HCT116 (cell line): ENCODE data around the gene SNX8. TPM values are rescaled to one million over a fixed set of nuclear protein-coding genes. Genes with fewer than 3 reads are reported as not detected.

Experiments used
- ATAC-seq: fragments of 200-7000 bp; cut with Tn5 transposase; 2 replicates; pipeline ENCODE4 v1.9.1; 2020; ENCODE audit warnings: mild to moderate bottlenecking, moderate library complexity
- BruUV-seq: library from RNA; stranded (reverse); fragments of 400-500 nt; replicated peaks from 2 replicates; lab custom pipeline; 2021; lab: Mats Ljungman, UMichigan
- CTCF ChIA-PET: fragments of 300-600 bp; sonication (Branson Sonifier 250); formaldehyde crosslinking; loops from one replicate; lab custom pipeline; 2021; ENCODE audit warnings: antibody characterized with exemption; lab: Charles Lee
- POLR2A ChIA-PET: fragments of 300-600, 350-600 bp; sonication (Branson Sonifier 250); formaldehyde crosslinking; loops from one replicate; lab custom pipeline; 2021; ENCODE audit warnings: antibody characterized with exemption; lab: Charles Lee
- RAD21 ChIA-PET, 2 experiments: fragments of 300-600 bp; sonication (Branson Sonifier 250); formaldehyde crosslinking; loops; one replicate each; lab custom pipeline; 2023; ENCODE audit warnings: low total read pairs in 2 of 2; ENCODE audit not compliant: uncharacterized antibody in 2 of 2, unreplicated experiment in 2 of 2, low non-redundant PET in 1 of 2; lab: Charles Lee
- DNase-seq: peaks from one replicate; pipeline ENCODE4 v3.0.0-alpha.2; 2010; ENCODE audit warnings: low read depth, low spot score
- H2AFZ ChIP-seq: fragments of 200-600 bp; shearing (Covaris generic), sonication (generic); 2 replicates; pipeline ENCODE4 v1.6.1; 2017; ENCODE audit warnings: low read depth, mixed run types, mixed read lengths, antibody characterized with exemption, low read length; ENCODE audit not compliant: poor library complexity, severe bottlenecking
- H3K27ac ChIP-seq: 2 replicates; pipeline ENCODE4 v1.5.1; 2012; ENCODE audit warnings: low read depth, low read length
- H3K27me3 ChIP-seq: fragments of 200-600 bp; sonication (generic); 2 replicates; pipeline ENCODE4 v1.6.1; 2016; ENCODE audit warnings: mixed run types, low read length, mixed read lengths; ENCODE audit not compliant: insufficient read depth
- H3K36me3 ChIP-seq, 2 experiments: fragments of 200-500 bp in 1 of 2; fragments of 200-600 bp in 1 of 2; sonication (Bioruptor generic) in 1 of 2; sonication (generic) in 1 of 2; 2 replicates each; pipeline versions ENCODE4 v1.5.1 to v1.6.1; 2014 to 2016; ENCODE audit warnings: low read length in 2 of 2, inconsistent platforms in 1 of 2, mixed read lengths in 1 of 2, mixed run types in 1 of 2; ENCODE audit not compliant: insufficient read depth in 2 of 2, control insufficient read depth in 1 of 2
- H3K4me1 ChIP-seq, 2 experiments: fragments of 200-600 bp in 1 of 2; sonication (generic) in 1 of 2; 2 replicates each; pipeline versions ENCODE4 v1.5.1 to v1.6.1; 2012 to 2017; ENCODE audit warnings: low read length in 2 of 2, inconsistent platforms in 1 of 2, mild to moderate bottlenecking in 1 of 2, mixed read lengths in 1 of 2, mixed run types in 1 of 2, moderate library complexity in 1 of 2; ENCODE audit not compliant: insufficient read depth in 2 of 2, control insufficient read depth in 1 of 2
- H3K4me2 ChIP-seq: fragments of 200-600 bp; sonication (generic); 2 replicates; pipeline ENCODE4 v1.6.1; 2017; ENCODE audit warnings: mixed run types, low read length, mixed read lengths
- H3K4me3 ChIP-seq, 2 experiments: fragments of 200-600 bp in 1 of 2; sonication (generic) in 1 of 2; replicated peaks in 1 of 2; 2 replicates each; pipeline ENCODE4 v1.5.1; 2011 to 2016; ENCODE audit warnings: low read length in 2 of 2, control low read depth in 1 of 2, low read depth in 1 of 2, mild to moderate bottlenecking in 1 of 2, mixed read lengths in 1 of 2, mixed run types in 1 of 2
- H3K79me2 ChIP-seq: fragments of 200-600 bp; sonication (generic); 2 replicates; pipeline ENCODE4 v1.6.1; 2017; ENCODE audit warnings: mild to moderate bottlenecking, mixed run types, low read length, moderate library complexity, mixed read lengths; ENCODE audit not compliant: insufficient read depth
- H3K9ac ChIP-seq: fragments of 200-600 bp; sonication (generic); 2 replicates; pipeline ENCODE4 v1.6.1; 2016; ENCODE audit warnings: low read length, mixed read lengths
- H3K9me2 ChIP-seq: fragments of 200-600 bp; sonication (generic), shearing (Covaris generic); 2 replicates; pipeline ENCODE4 v1.6.1; 2017; ENCODE audit warnings: mixed run types, mild to moderate bottlenecking, moderate library complexity; ENCODE audit not compliant: insufficient read depth
- H3K9me3 ChIP-seq, 2 experiments: fragments of 200-500 bp in 1 of 2; fragments of 200-600 bp in 1 of 2; sonication (Bioruptor generic) in 1 of 2; sonication (generic) in 1 of 2; 2 replicates each; pipeline ENCODE4 v1.6.1; 2014 to 2017; ENCODE audit warnings: low read length in 2 of 2, mixed read lengths in 2 of 2, inconsistent platforms in 1 of 2, low read depth in 1 of 2, mild to moderate bottlenecking in 1 of 2, mixed run types in 1 of 2, moderate library complexity in 1 of 2; ENCODE audit not compliant: control insufficient read depth in 1 of 2, insufficient read depth in 1 of 2
- H4K20me1 ChIP-seq: fragments of 200-600 bp; sonication (generic), shearing (Covaris generic); 2 replicates; pipeline ENCODE4 v1.6.1; 2017; ENCODE audit warnings: mixed run types, mild to moderate bottlenecking, moderate library complexity; ENCODE audit not compliant: insufficient read depth
- ATF3 ChIP-seq: IDR thresholded peaks from 2 replicates; pipeline ENCODE4 v1.6.1; 2012
- CEBPB ChIP-seq: IDR thresholded peaks from 2 replicates; pipeline ENCODE4 v1.6.1; 2012; ENCODE audit warnings: low read depth
- EGR1 ChIP-seq: IDR thresholded peaks from 2 replicates; pipeline ENCODE4 v1.6.1; 2012; ENCODE audit warnings: low read depth
- FOSL1 ChIP-seq: IDR thresholded peaks from 2 replicates; pipeline ENCODE4 v1.6.1; 2012; ENCODE audit warnings: low read depth
- POLR2AphosphoS5 ChIP-seq: IDR thresholded peaks from 2 replicates; pipeline ENCODE4 v1.6.1; 2011; ENCODE audit warnings: mild to moderate bottlenecking, low read depth, low read length, moderate library complexity
- SIN3A ChIP-seq: IDR thresholded peaks from 2 replicates; pipeline ENCODE4 v1.6.1; 2012; ENCODE audit warnings: low read depth
- YY1 ChIP-seq: IDR thresholded peaks from 2 replicates; pipeline ENCODE4 v1.6.1; 2011; ENCODE audit warnings: low read length, low read depth, moderate library complexity, mild to moderate bottlenecking; ENCODE audit not compliant: insufficient replicate concordance; ENCODE audit errors: extremely low read depth
- intact Hi-C: fragments of 100-400 bp; cut with micrococcal nuclease; formaldehyde crosslinking; loops from 2 replicates; pipeline ENCODE4 v1.10.0; 2022
- total RNA-seq: library from RNA; stranded (reverse); gene quantifications from one replicate; pipeline ENCODE4 v1.2.1, GENCODE V29; 2021; ENCODE audit not compliant: unreplicated experiment
- TF ChIP-seq, protein P1 (sequence below): IDR thresholded peaks from 2 replicates; pipeline ENCODE4 v1.6.1; 2011; ENCODE audit warnings: mild to moderate bottlenecking, low read length, moderate library complexity; ENCODE audit not compliant: insufficient replicate concordance; ENCODE audit errors: extremely low read depth

SNX8 gene
- total RNA-seq, 1 experiment from 2014 or later: 41.7 TPM

GRCh38 chr7:2219136-2219535, 95.1 kb downstream of the SNX8 start (continued):
- TF ChIP-seq YY1 (no peak), CEBPB (no peak), FOSL1 (no peak)
- TF ChIP-seq, protein P1, sequence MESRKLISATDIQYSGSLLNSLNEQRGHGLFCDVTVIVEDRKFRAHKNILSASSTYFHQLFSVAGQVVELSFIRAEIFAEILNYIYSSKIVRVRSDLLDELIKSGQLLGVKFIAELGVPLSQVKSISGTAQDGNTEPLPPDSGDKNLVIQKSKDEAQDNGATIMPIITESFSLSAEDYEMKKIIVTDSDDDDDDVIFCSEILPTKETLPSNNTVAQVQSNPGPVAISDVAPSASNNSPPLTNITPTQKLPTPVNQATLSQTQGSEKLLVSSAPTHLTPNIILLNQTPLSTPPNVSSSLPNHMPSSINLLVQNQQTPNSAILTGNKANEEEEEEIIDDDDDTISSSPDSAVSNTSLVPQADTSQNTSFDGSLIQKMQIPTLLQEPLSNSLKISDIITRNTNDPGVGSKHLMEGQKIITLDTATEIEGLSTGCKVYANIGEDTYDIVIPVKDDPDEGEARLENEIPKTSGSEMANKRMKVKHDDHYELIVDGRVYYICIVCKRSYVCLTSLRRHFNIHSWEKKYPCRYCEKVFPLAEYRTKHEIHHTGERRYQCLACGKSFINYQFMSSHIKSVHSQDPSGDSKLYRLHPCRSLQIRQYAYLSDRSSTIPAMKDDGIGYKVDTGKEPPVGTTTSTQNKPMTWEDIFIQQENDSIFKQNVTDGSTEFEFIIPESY: no peak

GRCh38 chr7:2218444-2218785, 95.8 kb downstream of the SNX8 start:
- no peak for ATAC-seq
- H3K27me3 ChIP-seq: no peaks in the 10 kb centered on the region
- BruUV-seq: no TSS peak
- no peak overlapping the region for H2AFZ ChIP-seq
- ChIA-PET RAD21 (no interaction called here), POLR2A (no interaction called here), CTCF (no interaction called here)
- no peaks in the 10 kb centered on the region for H3K9me2 ChIP-seq
- no peak overlapping the region for H3K9ac ChIP-seq
- no peak overlapping the region for H3K4me2 ChIP-seq
- TF ChIP-seq POLR2AphosphoS5 (no peak), EGR1 (no peak), ATF3 (no peak), SIN3A (no peak)
- no peaks in the 10 kb centered on the region for H4K20me1 ChIP-seq
- H3K4me1 ChIP-seq: no peaks in the 10 kb centered on the region
- intact Hi-C loops: no loop called here
- no peak overlapping the region for H3K27ac ChIP-seq
- peaks cover 13 to 22% of the 10 kb centered on the region in 2 experiments; a peak in 3 of 4 replicates for H3K36me3 ChIP-seq
- no peak for DNase-seq
- H3K9me3 ChIP-seq: no peaks in the 10 kb centered on the region
- H3K79me2 ChIP-seq: peaks cover 3% of the 10 kb centered on the region; the same call in 1 of the 2 replicates
- H3K4me3 ChIP-seq: no peak overlapping the region
